Nephron (organoid): ENCODE measurements around the gene SH3BP2.

Experiments used
- H3K27ac Mint-ChIP-seq, 3 experiments: 2 replicates each; pipeline ENCODE4 v1.8.0; 2020; ENCODE audit warnings: mixed read lengths in 3 of 3, mild to moderate bottlenecking in 2 of 3, moderate library complexity in 1 of 3
- H3K27me3 Mint-ChIP-seq: 2 replicates; pipeline ENCODE4 v1.8.0; 2021; ENCODE audit warnings: low read depth, mild to moderate bottlenecking, moderate library complexity, mixed read lengths
- H3K36me3 Mint-ChIP-seq: 2 replicates; pipeline ENCODE4 v1.8.0; 2020; ENCODE audit warnings: low read depth, mixed read lengths
- H3K4me1 Mint-ChIP-seq: 2 replicates; pipeline ENCODE4 v1.8.0; 2020; ENCODE audit warnings: mixed read lengths
- H3K4me3 Mint-ChIP-seq, 3 experiments: 2 replicates each; pipeline ENCODE4 v1.8.0; 2020; ENCODE audit warnings: mild to moderate bottlenecking in 3 of 3, mixed read lengths in 3 of 3, moderate library complexity in 2 of 3
- H3K9me3 Mint-ChIP-seq: 2 replicates; pipeline ENCODE4 v1.8.0; 2020; ENCODE audit warnings: mixed read lengths
- TF ChIP-seq, protein P1 (sequence below), 3 experiments: fragments of 200-600 bp; sonication (generic); IDR thresholded peaks; one replicate each; pipeline ENCODE4 v1.5.0; 2021; ENCODE audit warnings: antibody characterized with exemption in 3 of 3; ENCODE audit not compliant: unreplicated experiment in 3 of 3

SH3BP2 gene

DNA sequence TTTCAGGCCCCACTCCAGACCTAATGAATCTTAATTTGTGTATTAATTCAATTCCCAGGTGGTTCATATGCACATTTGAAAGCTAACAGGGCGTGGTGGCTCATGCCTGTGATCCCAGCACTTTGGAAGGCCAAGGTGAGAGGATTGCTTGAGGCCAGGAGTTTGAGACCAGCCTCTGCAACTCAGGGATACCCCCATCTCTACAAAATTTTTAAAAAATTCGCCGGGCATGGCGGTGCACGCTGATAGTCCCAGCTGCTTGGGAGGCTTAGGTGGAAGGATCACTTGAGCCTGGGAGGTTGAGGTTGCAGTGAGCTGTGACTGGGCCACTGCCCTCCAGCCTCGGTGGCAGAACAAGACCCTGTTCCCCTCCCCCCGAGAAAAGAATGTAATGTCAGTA, 82.0 kb downstream of the SH3BP2 start:
- H3K27me3 Mint-ChIP-seq: no peaks in the 10 kb centered on the region
- H3K36me3 Mint-ChIP-seq: peaks cover 43% of the 10 kb centered on the region
- no peaks in the 10 kb centered on the region for H3K9me3 Mint-ChIP-seq
- H3K4me1 Mint-ChIP-seq: peaks cover 20% of the 10 kb centered on the region
- H3K4me3 Mint-ChIP-seq: no peak overlapping the region
- no peak overlapping the region for H3K27ac Mint-ChIP-seq
- TF ChIP-seq, protein P1, sequence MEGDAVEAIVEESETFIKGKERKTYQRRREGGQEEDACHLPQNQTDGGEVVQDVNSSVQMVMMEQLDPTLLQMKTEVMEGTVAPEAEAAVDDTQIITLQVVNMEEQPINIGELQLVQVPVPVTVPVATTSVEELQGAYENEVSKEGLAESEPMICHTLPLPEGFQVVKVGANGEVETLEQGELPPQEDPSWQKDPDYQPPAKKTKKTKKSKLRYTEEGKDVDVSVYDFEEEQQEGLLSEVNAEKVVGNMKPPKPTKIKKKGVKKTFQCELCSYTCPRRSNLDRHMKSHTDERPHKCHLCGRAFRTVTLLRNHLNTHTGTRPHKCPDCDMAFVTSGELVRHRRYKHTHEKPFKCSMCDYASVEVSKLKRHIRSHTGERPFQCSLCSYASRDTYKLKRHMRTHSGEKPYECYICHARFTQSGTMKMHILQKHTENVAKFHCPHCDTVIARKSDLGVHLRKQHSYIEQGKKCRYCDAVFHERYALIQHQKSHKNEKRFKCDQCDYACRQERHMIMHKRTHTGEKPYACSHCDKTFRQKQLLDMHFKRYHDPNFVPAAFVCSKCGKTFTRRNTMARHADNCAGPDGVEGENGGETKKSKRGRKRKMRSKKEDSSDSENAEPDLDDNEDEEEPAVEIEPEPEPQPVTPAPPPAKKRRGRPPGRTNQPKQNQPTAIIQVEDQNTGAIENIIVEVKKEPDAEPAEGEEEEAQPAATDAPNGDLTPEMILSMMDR (IDR thresholded peaks at IDR 0.05; ENCODE audit: unreplicated experiment in 3 of 3): no peak

- H3K36me3 Mint-ChIP-seq: peaks cover 45% of the 10 kb centered on the region
- TF ChIP-seq, protein P1 (IDR thresholded peaks at IDR 0.05; ENCODE audit: unreplicated experiment in 3 of 3): no peak
- H3K27ac Mint-ChIP-seq: no peak overlapping the region
- H3K4me3 Mint-ChIP-seq: no peak overlapping the region
- no peaks in the 10 kb centered on the region for H3K27me3 Mint-ChIP-seq
- no peaks in the 10 kb centered on the region for H3K9me3 Mint-ChIP-seq
- H3K4me1 Mint-ChIP-seq: peaks cover 13% of the 10 kb centered on the region
Measured at GRCh38 chr4:2875556-2875955, 82.7 kb downstream of the SH3BP2 start.

GRCh38 chr4:2878346-2878745, 85.5 kb downstream of the SH3BP2 start:
- Mint-ChIP-seq H3K4me3 (no peak overlapping the region), H3K27ac (no peak overlapping the region), H3K4me1 (no peaks in the 10 kb centered on the region), H3K9me3 (no peaks in the 10 kb centered on the region), H3K27me3 (no peaks in the 10 kb centered on the region), H3K36me3 (peaks cover 57% of the 10 kb centered on the region)
- TF ChIP-seq, protein P1 (IDR thresholded peaks at IDR 0.05; ENCODE audit: unreplicated experiment in 3 of 3): no peak

DNA sequence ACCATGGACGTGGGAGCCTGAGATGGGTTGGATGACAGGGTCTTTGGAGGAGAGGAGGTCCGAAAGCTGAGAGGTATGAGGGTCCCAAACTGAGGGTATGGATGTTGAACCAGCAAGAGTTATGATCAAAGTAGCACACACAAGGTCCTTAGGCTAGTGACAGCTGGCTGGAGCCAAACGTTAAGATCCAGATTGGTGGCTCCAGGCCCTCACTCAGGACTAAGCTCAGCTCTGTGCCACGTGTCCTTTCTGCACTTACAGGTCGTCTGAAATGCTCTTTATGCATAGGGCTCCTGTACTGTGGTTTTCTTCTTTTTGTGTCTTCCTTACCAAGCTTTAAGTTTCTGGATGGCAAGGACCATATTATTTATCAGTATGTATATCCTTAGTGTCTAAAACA, 86.1 kb downstream of the SH3BP2 start:
- no peaks in the 10 kb centered on the region for H3K4me1 Mint-ChIP-seq

GRCh38 chr4:2881431-2881830, 88.5 kb downstream of the SH3BP2 start:
- H3K27ac Mint-ChIP-seq: no peak overlapping the region
- H3K4me1 Mint-ChIP-seq: peaks cover 3% of the 10 kb centered on the region
- TF ChIP-seq, protein P1 (IDR thresholded peaks at IDR 0.05; ENCODE audit: unreplicated experiment in 3 of 3): no peak
- no peaks in the 10 kb centered on the region for H3K9me3 Mint-ChIP-seq
- no peak overlapping the region for H3K4me3 Mint-ChIP-seq
- H3K36me3 Mint-ChIP-seq: peaks cover 72% of the 10 kb centered on the region
- no peaks in the 10 kb centered on the region for H3K27me3 Mint-ChIP-seq

More for the DNA sequence above, 86.1 kb downstream of the SH3BP2 start:
- no peaks in the 10 kb centered on the region for H3K9me3 Mint-ChIP-seq
- H3K4me3 Mint-ChIP-seq: no peak overlapping the region
- TF ChIP-seq, protein P1 (IDR thresholded peaks at IDR 0.05; ENCODE audit: unreplicated experiment in 3 of 3): no peak
- H3K36me3 Mint-ChIP-seq: peaks cover 63% of the 10 kb centered on the region
- no peaks in the 10 kb centered on the region for H3K27me3 Mint-ChIP-seq
- H3K27ac Mint-ChIP-seq: no peak overlapping the region

GRCh38 chr4:2882341-2882740, 89.5 kb downstream of the SH3BP2 start:
- peaks cover 11% of the 10 kb centered on the region for H3K4me1 Mint-ChIP-seq
- no peaks in the 10 kb centered on the region for H3K27me3 Mint-ChIP-seq
- peaks cover 75% of the 10 kb centered on the region for H3K36me3 Mint-ChIP-seq
- no peak overlapping the region for H3K27ac Mint-ChIP-seq
- H3K4me3 Mint-ChIP-seq: no peak overlapping the region
- TF ChIP-seq, protein P1 (IDR thresholded peaks at IDR 0.05; ENCODE audit: unreplicated experiment in 3 of 3): no peak
- H3K9me3 Mint-ChIP-seq: no peaks in the 10 kb centered on the region
